ENCODE measurements around the gene SENP8. TPM values are rescaled to one million over a fixed set of nuclear protein-coding genes. Genes with fewer than 3 reads are reported as not detected.

Gene SENP8
- total RNA-seq, 2 donors from 2014 or later, result 1.9 to 3.3 TPM

- TF ChIP-seq CTCF (IDR thresholded peaks at IDR 0.05), result no peak
These were observed 40.3 kb upstream of the SENP8 start for GRCh38 chr15:72077950-72078349.

GRCh38 chr15:72078887-72079286 is 39.3 kb upstream of the SENP8 start:
- Histone ChIP-seq H3K27me3 (no peaks in the 10 kb centered on the region), H3K36me3 (no peaks in the 10 kb centered on the region), H3K4me1 (peaks cover 0 to 13% of the 10 kb centered on the region in 2 donors), H3K9me3 (no peaks in the 10 kb centered on the region), H3K4me3 (no peak overlapping the region), H3K27ac (no peak overlapping the region)
- no peak for TF ChIP-seq CTCF (IDR thresholded peaks at IDR 0.05)
- DNase-seq (ENCODE audit: low spot score), result no peak

More at GRCh38 chr15:72077950-72078349, 40.3 kb upstream of the SENP8 start:
- Histone ChIP-seq H3K4me1 (peaks cover 0 to 13% of the 10 kb centered on the region in 2 donors), H3K27me3 (no peaks in the 10 kb centered on the region), H3K9me3 (no peaks in the 10 kb centered on the region), H3K36me3 (no peaks in the 10 kb centered on the region), H3K27ac (no peak overlapping the region), H3K4me3 (no peak overlapping the region)
- no peak for DNase-seq (ENCODE audit: low spot score)

- no peak overlapping the region for H3K27ac ChIP-seq
- H3K4me1 ChIP-seq, result peaks cover 0 to 17% of the 10 kb centered on the region in 2 donors
- no peaks in the 10 kb centered on the region for H3K27me3 ChIP-seq
- TF ChIP-seq CTCF (IDR thresholded peaks at IDR 0.05), result no peak
- H3K36me3 ChIP-seq, result no peaks in the 10 kb centered on the region
- no peaks in the 10 kb centered on the region for H3K9me3 ChIP-seq
- no peak overlapping the region for H3K4me3 ChIP-seq
- DNase-seq (ENCODE audit: low spot score), result no peak
These were observed 36.0 kb upstream of the SENP8 start for GRCh38 chr15:72082176-72082575.

- Histone ChIP-seq H3K36me3 (no peaks in the 10 kb centered on the region), H3K4me3 (no peak overlapping the region), H3K4me1 (peaks cover 0 to 19% of the 10 kb centered on the region in 2 donors), H3K27ac (no peak overlapping the region), H3K27me3 (no peaks in the 10 kb centered on the region), H3K9me3 (no peaks in the 10 kb centered on the region)
- no peak for DNase-seq (ENCODE audit: low spot score)
- no peak for TF ChIP-seq CTCF (IDR thresholded peaks at IDR 0.05)
These were observed 32.0 kb upstream of the SENP8 start for GRCh38 chr15:72086010-72086697.

GRCh38 chr15:72086920-72087648 is 31.1 kb upstream of the SENP8 start:
- no peaks in the 10 kb centered on the region for H3K9me3 ChIP-seq
- H3K27me3 ChIP-seq, result no peaks in the 10 kb centered on the region
- no peak for DNase-seq (ENCODE audit: low spot score)
- H3K27ac ChIP-seq, result no peak overlapping the region
- H3K4me1 ChIP-seq, result peaks cover 0 to 17% of the 10 kb centered on the region in 2 donors
- no peak overlapping the region for H3K4me3 ChIP-seq
- TF ChIP-seq CTCF (IDR thresholded peaks at IDR 0.05), result no peak
- H3K36me3 ChIP-seq, result no peaks in the 10 kb centered on the region
